Progenitor cell of endocrine pancreas (in vitro differentiated cells): Measurements from ENCODE around the gene CXCL12. TPM values are rescaled to one million over a fixed set of nuclear protein-coding genes. Genes with fewer than 3 reads are reported as not detected.

Source experiments
- DNase-seq: peaks from one replicate; pipeline ENCODE4 v3.0.0; 2021; ENCODE audit warnings: low spot score; ENCODE audit not compliant: unreplicated experiment
- H3K27ac Mint-ChIP-seq: 2 replicates; pipeline ENCODE4 v1.8.0; 2021; ENCODE audit warnings: mild to moderate bottlenecking, moderate library complexity, mixed read lengths
- H3K27me3 Mint-ChIP-seq: 2 replicates; pipeline ENCODE4 v1.8.0; 2021; ENCODE audit warnings: mixed read lengths
- H3K36me3 Mint-ChIP-seq: 2 replicates; pipeline ENCODE4 v1.8.0; 2022; ENCODE audit warnings: mixed read lengths; ENCODE audit not compliant: insufficient read depth
- H3K4me1 Mint-ChIP-seq: 2 replicates; pipeline ENCODE4 v1.8.0; 2021; ENCODE audit warnings: low read depth, mixed read lengths
- H3K4me3 Mint-ChIP-seq: 2 replicates; pipeline ENCODE4 v1.8.0; 2021; ENCODE audit warnings: low read depth, mild to moderate bottlenecking, moderate library complexity, mixed read lengths
- H3K9me3 Mint-ChIP-seq: 2 replicates; pipeline ENCODE4 v1.8.0; 2021; ENCODE audit warnings: low read depth, mixed read lengths
- long read RNA-seq: library from polyadenylated mRNA; unstranded; transcript quantifications from one replicate; pipeline ENCODE4 v2.0.0, GENCODE V29; 2020
- total RNA-seq: library from RNA; stranded (reverse); gene quantifications from 2 replicates; pipeline ENCODE4 v1.2.1, GENCODE V29; 2021
- TF ChIP-seq, protein P1 (sequence below): fragments of 200-600 bp; sonication (generic); IDR thresholded peaks from one replicate; pipeline ENCODE4 v1.5.0; 2021; ENCODE audit warnings: antibody characterized with exemption, mild to moderate bottlenecking; ENCODE audit not compliant: unreplicated experiment

Gene CXCL12
- total RNA-seq: 4.2 and 4.6 TPM in 2 replicates
- long read RNA-seq, partial matches to known transcripts: 1 of 5 reads
- long read RNA-seq, other reads (novel, unspliced or antisense): 2 of 5 reads

DNA sequence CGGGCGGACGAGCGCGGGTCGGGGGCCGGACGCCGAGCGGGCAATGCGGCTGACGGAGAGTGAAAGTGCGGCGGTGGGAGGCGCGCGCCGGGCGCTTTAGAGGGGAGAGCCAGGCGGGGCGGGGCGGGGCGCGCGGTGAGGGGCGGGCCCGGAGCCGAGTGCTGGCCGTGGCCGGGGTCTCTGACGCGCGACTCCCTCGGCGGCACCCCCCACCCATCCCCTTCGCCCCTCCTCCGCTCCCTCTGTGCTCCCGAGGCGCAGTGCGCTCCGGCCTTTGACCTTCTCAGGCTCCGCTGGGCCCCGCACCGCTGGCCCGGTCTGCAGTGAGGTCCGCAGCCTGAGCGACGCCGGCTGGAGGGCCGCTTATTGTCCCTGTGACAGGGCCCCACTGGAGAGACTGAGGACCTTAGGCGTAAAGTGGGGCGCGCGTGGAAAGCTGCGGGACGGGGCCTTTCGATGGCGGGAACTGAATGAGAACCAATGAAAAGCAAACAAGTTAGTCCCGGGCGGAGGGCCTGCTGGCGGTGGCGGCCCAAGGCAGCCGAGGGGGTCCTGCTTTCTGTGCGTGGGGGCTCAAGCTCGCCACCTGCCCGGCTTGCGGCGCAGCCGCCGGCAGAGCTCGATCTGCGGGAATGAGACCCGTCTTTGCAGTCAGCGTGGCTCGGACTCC lies at the start of gene CXCL12:
TSS of gene CXCL12 (minus strand) at position 72 of the 670 bp plus-strand sequence. CDS start 92 bp downstream, outside the sequence.
- H3K27ac Mint-ChIP-seq: no peak within 1 kb of the TSS
- peak within 1 kb of the TSS; percentile 69 for H3K4me3 Mint-ChIP-seq
- no peaks in the 10 kb centered on the region for H3K9me3 Mint-ChIP-seq
- no peaks in the 10 kb centered on the region for H3K36me3 Mint-ChIP-seq
- DNase-seq: peak; percentile 25
- peaks cover 10% of the 10 kb centered on the region for H3K4me1 Mint-ChIP-seq
- TF ChIP-seq, protein P1, sequence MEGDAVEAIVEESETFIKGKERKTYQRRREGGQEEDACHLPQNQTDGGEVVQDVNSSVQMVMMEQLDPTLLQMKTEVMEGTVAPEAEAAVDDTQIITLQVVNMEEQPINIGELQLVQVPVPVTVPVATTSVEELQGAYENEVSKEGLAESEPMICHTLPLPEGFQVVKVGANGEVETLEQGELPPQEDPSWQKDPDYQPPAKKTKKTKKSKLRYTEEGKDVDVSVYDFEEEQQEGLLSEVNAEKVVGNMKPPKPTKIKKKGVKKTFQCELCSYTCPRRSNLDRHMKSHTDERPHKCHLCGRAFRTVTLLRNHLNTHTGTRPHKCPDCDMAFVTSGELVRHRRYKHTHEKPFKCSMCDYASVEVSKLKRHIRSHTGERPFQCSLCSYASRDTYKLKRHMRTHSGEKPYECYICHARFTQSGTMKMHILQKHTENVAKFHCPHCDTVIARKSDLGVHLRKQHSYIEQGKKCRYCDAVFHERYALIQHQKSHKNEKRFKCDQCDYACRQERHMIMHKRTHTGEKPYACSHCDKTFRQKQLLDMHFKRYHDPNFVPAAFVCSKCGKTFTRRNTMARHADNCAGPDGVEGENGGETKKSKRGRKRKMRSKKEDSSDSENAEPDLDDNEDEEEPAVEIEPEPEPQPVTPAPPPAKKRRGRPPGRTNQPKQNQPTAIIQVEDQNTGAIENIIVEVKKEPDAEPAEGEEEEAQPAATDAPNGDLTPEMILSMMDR: no peak
- peaks cover 56% of the 10 kb centered on the region for H3K27me3 Mint-ChIP-seq

DNA sequence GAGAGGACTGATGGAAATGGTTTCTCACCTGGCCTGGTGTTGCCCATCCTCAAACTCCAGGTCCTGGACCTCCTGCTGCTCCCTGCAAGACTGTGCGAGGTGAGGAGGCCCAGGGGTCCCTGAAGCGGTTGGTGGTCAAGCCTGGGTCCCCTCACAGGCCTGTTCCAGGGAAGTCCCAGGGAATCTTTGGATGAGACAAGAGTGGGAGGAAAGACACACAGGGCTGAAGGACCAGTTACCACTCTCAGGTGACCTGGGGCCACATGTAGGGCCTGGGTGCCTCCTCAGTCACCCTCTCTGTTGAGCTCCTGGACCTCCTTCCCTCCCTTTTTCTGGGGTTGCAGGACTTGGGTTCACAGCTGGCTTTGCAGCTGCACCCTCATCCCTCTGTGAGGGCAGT lies 42.6 kb upstream of the CXCL12 start:
- no peak overlapping the region for H3K27ac Mint-ChIP-seq
- peaks cover 3% of the 10 kb centered on the region for H3K4me1 Mint-ChIP-seq
- no peaks in the 10 kb centered on the region for H3K36me3 Mint-ChIP-seq
- H3K9me3 Mint-ChIP-seq: peaks cover 21% of the 10 kb centered on the region
- TF ChIP-seq, protein P1: no peak
- no peak overlapping the region for H3K4me3 Mint-ChIP-seq
- no peaks in the 10 kb centered on the region for H3K27me3 Mint-ChIP-seq
- DNase-seq: no peak

DNA sequence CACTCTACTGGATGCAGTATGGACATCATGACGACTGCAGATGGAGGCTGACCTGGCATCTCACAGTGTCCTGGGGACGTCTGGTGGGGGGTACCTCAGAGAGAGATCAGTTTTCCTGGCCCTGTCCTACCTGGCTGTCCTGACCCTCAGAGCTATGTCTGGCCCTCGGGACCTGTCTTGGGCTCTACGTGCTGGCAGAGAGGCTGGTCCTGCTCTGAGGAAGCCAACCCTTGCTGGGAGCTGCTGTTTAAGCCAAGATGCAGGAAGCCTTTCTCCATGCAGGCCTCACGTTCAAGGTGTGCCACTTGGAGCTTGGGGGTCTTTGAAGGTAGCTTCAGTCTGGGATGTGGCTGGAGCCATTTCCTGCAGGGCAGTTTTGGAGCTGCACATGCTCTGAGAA lies 42.1 kb upstream of the CXCL12 start:
- peaks cover 3% of the 10 kb centered on the region for H3K4me1 Mint-ChIP-seq
- no peak for DNase-seq
- no peak overlapping the region for H3K4me3 Mint-ChIP-seq
- TF ChIP-seq, protein P1: no peak
- H3K27ac Mint-ChIP-seq: no peak overlapping the region
- H3K36me3 Mint-ChIP-seq: no peaks in the 10 kb centered on the region
- no peaks in the 10 kb centered on the region for H3K27me3 Mint-ChIP-seq
- H3K9me3 Mint-ChIP-seq: peaks cover 18% of the 10 kb centered on the region

GRCh38 chr10:44426247-44427034 lies 41.5 kb upstream of the CXCL12 start:
- Mint-ChIP-seq H3K4me3 (no peak overlapping the region), H3K27me3 (no peaks in the 10 kb centered on the region), H3K27ac (no peak overlapping the region), H3K9me3 (peaks cover 16% of the 10 kb centered on the region), H3K4me1 (peaks cover 3% of the 10 kb centered on the region), H3K36me3 (no peaks in the 10 kb centered on the region)
- TF ChIP-seq, protein P1: no peak
- DNase-seq: no peak

DNA sequence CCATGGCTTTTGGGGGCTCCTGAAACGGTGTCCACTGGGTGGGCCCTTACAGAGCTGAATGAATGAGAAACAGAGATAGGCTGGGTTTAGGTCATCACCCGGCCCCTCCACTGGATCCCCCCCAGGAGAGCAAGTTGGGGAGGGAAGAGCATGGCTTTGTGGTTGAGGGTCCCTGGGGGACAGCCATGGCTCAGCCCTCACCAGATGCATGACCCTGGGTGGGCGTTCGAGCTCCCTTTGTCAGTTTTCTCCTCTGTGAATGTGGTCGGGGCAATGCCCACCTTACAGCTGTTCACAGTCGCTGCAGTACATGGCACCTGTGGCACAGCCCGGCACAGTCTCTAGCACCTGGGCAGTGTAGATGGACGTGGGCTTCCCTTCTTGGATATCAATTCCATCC lies 40.6 kb upstream of the CXCL12 start:
- Mint-ChIP-seq H3K4me1 (peaks cover 3% of the 10 kb centered on the region), H3K27me3 (no peaks in the 10 kb centered on the region), H3K9me3 (peaks cover 9% of the 10 kb centered on the region), H3K27ac (no peak overlapping the region), H3K36me3 (no peaks in the 10 kb centered on the region), H3K4me3 (no peak overlapping the region)
- no peak for DNase-seq
- TF ChIP-seq, protein P1: no peak
